NCI-H2107 (cell line): ENCODE measurements around the gene C2orf49.
A peak's percentile ranks its signal among the peaks of the same experiment; 100 is the strongest.

Experiments
- DNase-seq: peaks from one replicate; lab custom pipeline; 2025; lab: John Stamatoyannopoulos, UW

The C2orf49 gene

GRCh38 chr2:105362862-105363591 is 25.7 kb downstream of the C2orf49 start:
- DNase-seq: no peak

DNA sequence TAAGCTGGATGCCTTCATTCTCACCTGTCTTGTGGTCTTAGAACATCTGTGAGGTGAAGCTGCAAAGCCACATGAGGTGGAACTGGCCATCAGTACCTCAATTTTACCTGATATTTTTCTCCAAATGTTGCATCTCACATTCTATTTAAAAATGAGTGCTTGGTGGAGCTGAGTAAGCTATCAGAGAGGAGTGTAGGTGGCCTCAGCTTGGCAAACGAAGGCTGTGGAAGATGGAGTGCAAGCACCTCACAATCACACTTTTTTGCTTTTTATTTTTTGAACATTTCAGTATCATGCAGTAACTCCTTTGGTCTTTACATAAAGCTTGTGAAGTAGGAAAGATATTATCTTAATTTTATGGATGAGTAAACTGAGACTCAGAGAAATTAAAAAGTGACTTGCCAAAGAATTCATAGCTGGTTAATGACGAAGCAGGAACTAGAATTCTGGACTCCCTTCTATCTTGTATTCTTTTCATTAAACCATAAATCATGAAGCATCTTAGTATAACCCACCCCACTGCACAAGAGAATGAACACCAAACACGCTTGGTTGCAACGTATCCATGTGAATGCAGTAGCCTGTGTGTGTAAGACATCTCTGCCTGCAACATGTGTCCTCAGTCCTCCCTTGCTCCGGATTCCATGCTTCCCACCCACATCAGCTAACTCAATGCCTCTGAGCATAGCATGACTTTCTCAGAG is 27.2 kb downstream of the C2orf49 start:
- DNase-seq: no peak

DNA sequence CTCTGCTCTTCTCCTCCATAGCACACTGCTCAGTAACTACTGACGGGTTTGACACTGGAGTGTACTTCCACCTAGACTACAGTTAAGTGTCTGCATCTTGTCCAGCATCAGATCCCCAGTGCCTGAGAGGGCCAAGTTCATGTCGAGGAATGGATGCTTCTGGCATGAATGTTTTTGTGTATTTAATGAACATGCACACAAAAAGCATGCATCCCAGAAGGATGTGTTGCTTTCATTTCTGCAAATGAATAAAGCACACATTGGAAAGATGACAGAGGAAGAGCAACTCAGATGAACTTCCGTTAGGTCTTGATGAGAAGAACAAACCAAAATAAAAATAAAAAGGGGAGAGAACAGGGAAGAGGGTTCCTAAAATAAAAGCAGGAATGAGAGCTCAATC is 27.9 kb downstream of the C2orf49 start:
- no peak for DNase-seq

DNA sequence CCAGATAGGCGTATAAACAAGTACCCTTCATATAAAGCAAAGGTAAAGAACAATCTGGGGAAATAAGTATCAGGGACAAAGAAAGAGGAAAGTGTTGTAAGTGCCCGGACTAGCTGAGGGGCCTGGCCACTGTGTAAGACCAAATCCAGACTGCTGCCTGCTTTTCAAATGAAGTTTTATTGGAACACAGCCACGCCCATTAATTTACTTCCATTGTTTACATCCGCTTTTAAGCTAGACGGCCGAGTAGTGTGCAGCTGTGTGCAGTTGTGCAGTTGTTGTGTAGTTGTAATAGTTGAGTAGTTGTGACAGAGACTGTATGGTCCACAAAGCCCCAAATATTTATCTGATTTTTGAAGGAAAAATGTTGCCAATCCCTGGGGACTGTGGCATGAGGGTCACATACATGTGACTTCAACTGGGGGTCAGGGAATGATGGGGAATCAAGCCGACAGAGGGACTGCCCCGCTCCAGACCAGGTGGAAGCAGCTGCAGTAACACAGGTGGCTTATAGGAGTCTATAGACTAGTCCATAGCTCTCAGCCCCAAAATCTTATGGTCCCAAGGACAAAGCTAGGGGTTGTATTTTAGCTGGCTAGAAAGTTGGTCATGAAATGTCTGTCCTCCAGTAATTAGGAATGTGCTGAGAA is 31.5 kb downstream of the C2orf49 start:
- no peak for DNase-seq

GRCh38 chr2:105369777-105370690 is 32.7 kb downstream of the C2orf49 start:
- DNase-seq: peak; percentile 74

GRCh38 chr2:105371156-105371555 is 33.8 kb downstream of the C2orf49 start:
- no peak for DNase-seq

DNA sequence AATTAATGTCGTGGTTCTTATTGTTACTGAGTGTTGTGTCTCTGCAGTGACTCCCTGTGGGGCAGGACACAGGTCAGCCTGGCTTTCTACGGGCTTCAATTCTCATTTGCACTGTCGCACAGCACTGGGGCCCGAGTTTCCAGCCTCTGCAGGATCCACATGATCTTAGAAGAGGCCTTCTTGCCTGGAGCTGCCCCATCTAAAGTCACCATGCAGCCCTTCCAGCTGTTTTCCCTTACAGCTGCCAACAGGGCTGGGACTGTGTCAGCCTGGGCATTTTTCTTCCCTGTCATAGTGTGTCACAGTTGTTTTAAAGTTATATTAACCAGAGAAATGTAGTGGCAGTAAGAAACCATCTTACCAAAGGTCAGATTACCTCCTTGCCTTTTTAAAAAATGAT is 34.5 kb downstream of the C2orf49 start:
- DNase-seq: no peak

GRCh38 chr2:105373344-105373781 is 36.0 kb downstream of the C2orf49 start:
- no peak for DNase-seq

- no peak for DNase-seq
Measured at GRCh38 chr2:105373895-105374401, 36.6 kb downstream of the C2orf49 start.

- DNase-seq: no peak
Measured at GRCh38 chr2:105375001-105375561, 37.7 kb downstream of the C2orf49 start.

GRCh38 chr2:105376010-105376409 is 38.7 kb downstream of the C2orf49 start:
- DNase-seq: no peak

DNA sequence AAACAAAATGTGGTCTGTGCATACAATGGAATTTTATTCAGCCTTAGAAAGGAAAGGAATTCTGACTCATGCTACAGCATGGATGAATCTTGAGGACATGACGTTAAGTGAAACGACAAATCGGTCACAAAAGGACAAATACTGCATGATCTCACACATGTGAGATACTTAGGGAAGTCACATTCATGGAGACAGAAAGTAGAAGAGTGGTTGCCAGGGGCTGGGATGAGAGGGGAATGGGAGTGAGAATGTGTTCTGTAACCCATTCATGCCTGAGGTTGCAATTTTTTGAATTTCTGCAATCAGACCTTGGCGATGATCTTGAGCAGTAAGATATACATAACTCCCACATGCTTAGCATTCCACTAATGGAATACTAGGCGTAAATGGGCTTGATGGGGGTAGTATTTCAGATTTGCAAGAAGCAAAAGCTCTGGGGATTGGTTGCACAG is 39.5 kb downstream of the C2orf49 start:
- DNase-seq: no peak

GRCh38 chr2:105377871-105378270 is 40.5 kb downstream of the C2orf49 start:
- DNase-seq: no peak

DNA sequence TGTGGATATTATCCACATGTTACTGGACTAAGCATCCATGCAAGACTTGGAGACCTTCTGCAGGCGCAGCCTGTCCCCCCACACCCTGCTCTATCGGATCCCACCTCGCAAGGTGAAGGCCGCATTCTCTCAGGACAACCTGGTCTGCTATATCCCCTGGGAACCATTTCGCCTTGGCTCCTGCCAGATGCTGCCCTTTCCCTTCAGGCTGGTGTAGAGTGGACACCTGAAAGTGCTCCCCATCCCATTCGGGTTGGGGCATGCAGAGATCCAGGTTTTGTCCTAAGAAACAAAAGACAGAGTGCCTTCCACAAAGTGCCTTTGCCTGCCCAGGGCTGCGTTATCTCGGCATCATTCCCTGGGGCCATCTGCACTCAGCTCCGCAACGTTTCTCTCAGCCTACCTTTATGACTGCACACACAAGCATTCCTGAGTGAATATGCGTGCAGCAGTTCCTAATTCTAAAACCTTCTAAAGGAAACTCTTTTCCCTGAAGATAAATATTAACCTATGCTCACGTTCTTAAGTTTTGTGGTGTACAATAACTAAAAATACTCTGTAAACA is 41.0 kb downstream of the C2orf49 start:
- DNase-seq: no peak

DNA sequence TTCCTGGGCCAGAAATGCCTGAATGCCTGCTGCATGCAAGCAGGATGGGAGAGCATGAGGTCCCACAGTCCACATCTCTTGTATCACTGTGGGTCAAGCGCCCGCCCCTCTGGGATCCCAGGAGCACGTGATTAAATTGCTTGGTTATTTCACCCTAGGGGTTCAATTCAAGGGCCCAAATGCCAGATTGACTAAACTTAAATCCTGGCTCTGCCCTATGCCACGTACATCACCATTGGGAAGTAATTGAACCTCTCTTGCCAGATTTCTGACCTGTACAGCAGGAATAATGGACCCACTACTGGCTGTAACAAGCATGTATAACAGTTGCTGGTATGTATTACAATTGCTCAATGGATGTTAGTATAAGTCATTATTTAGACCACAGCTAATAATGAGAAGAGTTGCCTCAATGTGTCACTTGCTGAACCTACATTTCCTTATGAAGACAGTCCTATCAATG is 41.6 kb downstream of the C2orf49 start:
- DNase-seq: no peak

- no peak for DNase-seq
Measured at GRCh38 chr2:105379741-105380186, 42.4 kb downstream of the C2orf49 start.

DNA sequence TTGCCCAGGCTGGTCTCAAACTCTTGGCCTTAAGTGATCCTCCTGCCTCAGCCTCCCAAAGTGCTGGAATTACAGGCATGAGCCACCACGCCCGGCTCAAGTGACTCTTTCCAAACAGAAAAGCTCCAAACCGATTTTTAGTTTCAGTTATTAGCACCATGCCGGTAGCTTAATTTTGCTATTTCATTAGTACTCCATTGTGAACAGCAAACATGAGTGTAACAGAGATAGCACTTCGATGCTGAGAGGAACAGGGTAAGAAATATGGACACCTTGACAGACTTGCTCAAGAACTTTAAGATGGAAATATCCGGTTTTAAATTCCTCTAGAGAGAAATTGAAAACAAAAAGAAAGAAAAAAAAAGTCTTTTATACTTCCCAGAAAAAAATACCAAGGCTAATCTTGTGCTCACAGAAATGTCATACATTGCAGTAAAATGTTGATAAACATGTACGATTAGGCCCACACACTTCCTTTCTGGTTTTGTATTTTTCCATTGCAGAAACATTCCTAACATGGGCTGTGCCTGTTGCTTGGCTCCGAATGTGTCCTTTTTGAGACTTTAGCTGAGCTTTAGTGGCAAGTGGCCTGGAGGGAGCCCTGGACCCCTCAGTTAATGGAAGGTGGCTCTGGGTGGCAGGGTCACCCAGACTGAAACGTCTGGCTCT is 43.2 kb downstream of the C2orf49 start:
- DNase-seq: no peak

- no peak for DNase-seq
Measured at GRCh38 chr2:105381101-105381668, 43.8 kb downstream of the C2orf49 start.

DNA sequence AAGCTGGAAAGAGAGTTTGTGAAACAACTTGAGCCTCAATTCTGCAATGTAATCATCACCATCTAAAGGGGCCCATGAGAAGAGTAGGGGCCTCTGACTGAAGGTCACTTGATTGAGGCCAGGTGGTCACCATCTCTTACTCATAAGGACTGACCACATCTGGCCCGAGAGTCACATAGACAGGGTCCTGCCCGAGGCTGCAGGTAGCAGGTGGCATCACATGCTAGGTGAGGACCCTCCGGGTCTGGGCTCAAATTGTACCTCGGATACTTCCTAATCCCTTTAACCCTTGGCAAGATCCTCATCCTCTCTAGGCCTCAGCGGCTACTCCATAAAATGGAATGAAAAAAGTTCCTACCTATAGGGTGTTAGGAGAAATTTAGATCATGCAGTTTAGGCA is 44.8 kb downstream of the C2orf49 start:
- DNase-seq: no peak
